Astrocyte (in vitro differentiated cells and primary cell): ENCODE measurements around the gene PUS10. TPM values are rescaled to one million over a fixed set of nuclear protein-coding genes. Genes with fewer than 3 reads are reported as not detected.
A peak's percentile ranks its signal among the peaks of the same experiment; 100 is the strongest.

Source experiments
- DNase-seq: peaks from one replicate; pipeline ENCODE4 v3.0.0-alpha.2; 2010; ENCODE audit warnings: low read depth
- FAIRE-seq: peaks from 2 replicates; lab custom pipeline; 2011; peaks lifted over from hg19 to GRCh38; lab: Jason Lieb, UNC
- H2AFZ ChIP-seq: 2 replicates; pipeline ENCODE4 v1.6.0; 2012; ENCODE audit warnings: low read depth, low read length, inconsistent platforms
- H3K27ac ChIP-seq: 2 replicates; pipeline ENCODE4 v1.5.1; 2011; ENCODE audit warnings: low read depth, low read length, inconsistent platforms
- H3K27me3 ChIP-seq: 2 replicates; pipeline ENCODE4 v1.6.0; 2011; ENCODE audit warnings: low read length, inconsistent platforms; ENCODE audit not compliant: insufficient read depth
- H3K36me3 ChIP-seq: 2 replicates; pipeline ENCODE4 v1.5.1; 2011; ENCODE audit warnings: low read length, inconsistent platforms; ENCODE audit not compliant: insufficient read depth
- H3K4me1 ChIP-seq: 2 replicates; pipeline ENCODE4 v1.5.1; 2011; ENCODE audit warnings: low read length, inconsistent platforms; ENCODE audit not compliant: insufficient read depth
- H3K4me2 ChIP-seq: 2 replicates; pipeline ENCODE4 v1.6.0; 2012; ENCODE audit warnings: low read length, inconsistent platforms
- H3K4me3 ChIP-seq: 2 replicates; pipeline ENCODE4 v1.5.1; 2011; ENCODE audit warnings: low read depth, mild to moderate bottlenecking, low read length, inconsistent platforms; ENCODE audit not compliant: insufficient read depth
- H3K79me2 ChIP-seq: 2 replicates; pipeline ENCODE4 v1.6.0; 2012; ENCODE audit warnings: mild to moderate bottlenecking, low read length, inconsistent platforms; ENCODE audit not compliant: insufficient read depth
- H3K9ac ChIP-seq: 2 replicates; pipeline ENCODE4 v1.6.0; 2012; ENCODE audit warnings: mild to moderate bottlenecking, low read length, inconsistent platforms
- H3K9me3 ChIP-seq: 2 replicates; pipeline ENCODE4 v1.5.1; 2012; ENCODE audit warnings: low read depth, mild to moderate bottlenecking, low read length, inconsistent platforms; ENCODE audit not compliant: insufficient read depth
- H4K20me1 ChIP-seq: 2 replicates; pipeline ENCODE4 v1.6.0; 2012; ENCODE audit warnings: low read length, inconsistent platforms; ENCODE audit not compliant: insufficient read depth
- H3K27ac Mint-ChIP-seq: one replicate; pipeline ENCODE4 v1.8.0; 2021; ENCODE audit warnings: mild to moderate bottlenecking, mixed read lengths; ENCODE audit not compliant: unreplicated experiment
- H3K27me3 Mint-ChIP-seq: one replicate; pipeline ENCODE4 v1.8.0; 2021; ENCODE audit warnings: low read depth, mixed read lengths; ENCODE audit not compliant: unreplicated experiment
- H3K36me3 Mint-ChIP-seq: one replicate; pipeline ENCODE4 v1.8.0; 2021; ENCODE audit warnings: low read depth, mixed read lengths; ENCODE audit not compliant: unreplicated experiment
- H3K4me1 Mint-ChIP-seq: one replicate; pipeline ENCODE4 v1.8.0; 2021; ENCODE audit warnings: low read depth, mixed read lengths; ENCODE audit not compliant: unreplicated experiment
- H3K4me3 Mint-ChIP-seq: one replicate; pipeline ENCODE4 v1.8.0; 2021; ENCODE audit warnings: mild to moderate bottlenecking, moderate library complexity, mixed read lengths; ENCODE audit not compliant: unreplicated experiment
- H3K9me3 Mint-ChIP-seq: one replicate; pipeline ENCODE4 v1.8.0; 2021; ENCODE audit warnings: mild to moderate bottlenecking, mixed read lengths; ENCODE audit not compliant: unreplicated experiment
- CTCF ChIP-seq: IDR thresholded peaks from 2 replicates; pipeline ENCODE4 v1.5.1; 2011; ENCODE audit warnings: low read depth, mild to moderate bottlenecking, inconsistent platforms, low read length, moderate library complexity; ENCODE audit not compliant: insufficient read depth
- EZH2 ChIP-seq: IDR thresholded peaks from 2 replicates; pipeline ENCODE4 v1.6.1; 2012; ENCODE audit warnings: mild to moderate bottlenecking, low read length, inconsistent platforms; ENCODE audit not compliant: insufficient read depth
- total RNA-seq: library from RNA; stranded (reverse); gene quantifications from 2 replicates; pipeline ENCODE4 v1.2.1, GENCODE V29; 2021

PUS10 gene
- total RNA-seq, 1 donor from 2014 or later = 7.7 TPM

GRCh38 chr2:61011678-61012077, 6.4 kb downstream of the PUS10 start:
- Histone ChIP-seq H3K36me3 (no peaks in the 10 kb centered on the region), H3K27me3 (no peaks in the 10 kb centered on the region), H3K79me2 (peaks cover 24% of the 10 kb centered on the region), H3K9ac (no peak overlapping the region), H3K4me1 (peaks cover 6% of the 10 kb centered on the region), H3K9me3 (no peaks in the 10 kb centered on the region), H3K4me3 (no peak overlapping the region), H4K20me1 (no peaks in the 10 kb centered on the region), H2AFZ (no peak overlapping the region), H3K4me2 (peak overlapping the region; percentile 40), H3K27ac (peak overlapping the region; percentile 31)
- Mint-ChIP-seq H3K9me3 (no peaks in the 10 kb centered on the region), H3K4me1 (peaks cover 20% of the 10 kb centered on the region), H3K27me3 (no peaks in the 10 kb centered on the region), H3K36me3 (peaks cover 2% of the 10 kb centered on the region), H3K27ac (peak overlapping the region; percentile 51), H3K4me3 (no peak overlapping the region)
- FAIRE-seq (no peak), DNase-seq (peak; percentile 36)
- TF ChIP-seq CTCF (no peak), EZH2 (no peak)

- peaks cover 2% of the 10 kb centered on the region for H3K36me3 Mint-ChIP-seq
- no peak for DNase-seq
Measured at GRCh38 chr2:61009355-61009754, 8.7 kb downstream of the PUS10 start.

More at GRCh38 chr2:61009355-61009754, 8.7 kb downstream of the PUS10 start:
- H4K20me1 ChIP-seq = no peaks in the 10 kb centered on the region
- H3K4me1 ChIP-seq = peaks cover 6% of the 10 kb centered on the region
- Mint-ChIP-seq H3K9me3 (no peaks in the 10 kb centered on the region), H3K27ac (no peak overlapping the region), H3K27me3 (no peaks in the 10 kb centered on the region), H3K4me3 (no peak overlapping the region), H3K4me1 (peaks cover 20% of the 10 kb centered on the region)
- H3K4me2 ChIP-seq = no peak overlapping the region
- TF ChIP-seq CTCF (no peak), EZH2 (no peak)
- H3K79me2 ChIP-seq = peaks cover 11% of the 10 kb centered on the region
- H2AFZ ChIP-seq = no peak overlapping the region
- H3K36me3 ChIP-seq = no peaks in the 10 kb centered on the region
- H3K27me3 ChIP-seq = no peaks in the 10 kb centered on the region
- no peak overlapping the region for H3K27ac ChIP-seq
- H3K9me3 ChIP-seq = no peaks in the 10 kb centered on the region
- no peak overlapping the region for H3K9ac ChIP-seq
- FAIRE-seq = no peak
- H3K4me3 ChIP-seq = no peak overlapping the region
